HepG2 (cell line): ENCODE results near the gene LSM10. TPM values are rescaled to one million over a fixed set of nuclear protein-coding genes. Genes with fewer than 3 reads are reported as not detected.

Source experiments
- ATF2 ChIP-seq: sonication (generic); formaldehyde crosslinking; IDR thresholded peaks from 2 replicates; pipeline ENCODE4 v1.4.0; 2020; ENCODE audit warnings: missing genetic modification reagents
- BCL3 ChIP-seq: sonication (generic); formaldehyde crosslinking; IDR thresholded peaks from 2 replicates; pipeline ENCODE4 v1.5.1; 2020; ENCODE audit warnings: mild to moderate bottlenecking, missing genetic modification reagents, moderate library complexity
- DZIP1 ChIP-seq: sonication (generic); formaldehyde crosslinking; IDR thresholded peaks from 2 replicates; pipeline ENCODE4 v1.5.0; 2020; ENCODE audit warnings: mild to moderate bottlenecking, missing genetic modification reagents
- MYNN ChIP-seq: sonication (generic); formaldehyde crosslinking; IDR thresholded peaks from 2 replicates; pipeline ENCODE4 v1.4.0; 2020; ENCODE audit warnings: mild to moderate bottlenecking, low read depth, missing genetic modification reagents
- PHF8 ChIP-seq: sonication (generic); formaldehyde crosslinking; IDR thresholded peaks from 2 replicates; pipeline ENCODE4 v1.5.0; 2020; ENCODE audit warnings: missing genetic modification reagents
- RFX3 ChIP-seq: IDR thresholded peaks from 2 replicates; pipeline ENCODE4 v1.6.1; 2016; ENCODE audit warnings: missing biosample characterization, missing genetic modification reagents
- SIX4 ChIP-seq: sonication (generic); formaldehyde crosslinking; IDR thresholded peaks from 2 replicates; pipeline ENCODE4 v1.4.0; 2020; ENCODE audit warnings: missing genetic modification reagents
- THAP7 ChIP-seq: sonication (generic); formaldehyde crosslinking; IDR thresholded peaks from 2 replicates; pipeline ENCODE4 v1.8.1; 2023; ENCODE audit warnings: mild to moderate bottlenecking, missing genetic modification reagents
- WIZ ChIP-seq: sonication (generic); formaldehyde crosslinking; IDR thresholded peaks from 2 replicates; pipeline ENCODE4 v1.5.1; 2020; ENCODE audit warnings: mild to moderate bottlenecking, missing genetic modification reagents
- ZNF296 ChIP-seq: sonication (generic); formaldehyde crosslinking; conservative IDR thresholded peaks from 2 replicates; pipeline ENCODE4 v1.5.0; 2020; ENCODE audit warnings: mild to moderate bottlenecking, missing genetic modification reagents
- ZNF431 ChIP-seq: sonication (generic); formaldehyde crosslinking; IDR thresholded peaks from 2 replicates; pipeline ENCODE4 v1.9.0; 2022; ENCODE audit warnings: missing genetic modification reagents, low read depth, mild to moderate bottlenecking, borderline replicate concordance
- ZNF513 ChIP-seq: sonication (generic); formaldehyde crosslinking; conservative IDR thresholded peaks from 2 replicates; pipeline ENCODE4 v1.5.0; 2020; ENCODE audit warnings: missing genetic modification reagents
- ZNF552 ChIP-seq: sonication (generic); formaldehyde crosslinking; IDR thresholded peaks from 2 replicates; pipeline ENCODE4 v1.9.0; 2022; ENCODE audit warnings: missing genetic modification reagents, mild to moderate bottlenecking, borderline replicate concordance
- polyA plus RNA-seq, 8 experiments: library from polyadenylated mRNA; depleted of rRNA in 3 of 8; stranded (reverse) in 7 of 8; unstranded in 1 of 8; fragments of >200 nt; fragmentation: Illumina TruSeq in 4 of 8; extraction: Trizol in 4 of 8; gene quantifications; 2 replicates each; pipeline versions ENCODE4 v1.2.1 to v1.2.3, GENCODE V29; 2011 to 2016; ENCODE audit warnings: low read depth in 4 of 8, missing spikeins in 1 of 8, mixed read lengths in 1 of 8; ENCODE audit not compliant: insufficient read depth in 1 of 8
- total RNA-seq, 5 experiments: library from RNA; depleted of rRNA; stranded (reverse); fragments of >200 nt; fragmentation: Illumina TruSeq; extraction: Trizol; gene quantifications; 2 replicates each; pipeline ENCODE4 v1.2.3, GENCODE V29; 2016; ENCODE audit warnings: low read depth in 1 of 5

Gene LSM10
- total and polyA plus RNA-seq, 2 of the 13 experiments (the other 11 are each of a cell fraction or from before 2014, with no cell fraction given), result 14.0 to 52.0 TPM

- peak; percentile 69; the same call in 1 of the 2 replicates for TF ChIP-seq ATF2 (CRISPR knock-in tag)
- TF ChIP-seq MYNN (CRISPR knock-in tag), result no peak
- no peak for TF ChIP-seq ZNF552 (CRISPR knock-in tag)
- TF ChIP-seq ZNF296, result 0 out of 2 replicates have a peak, but pooled peaks have one; percentile 56
- no peak for TF ChIP-seq RFX3 (CRISPR knock-in tag)
- no peak; the same call in 1 of the 2 replicates for TF ChIP-seq SIX4 (CRISPR knock-in tag)
- TF ChIP-seq BCL3 (CRISPR knock-in tag), result 0 out of 2 replicates have a peak, but pooled peaks have one; percentile 53
- TF ChIP-seq ZNF513, result no peak
- TF ChIP-seq DZIP1 (CRISPR knock-in tag), result no peak
- TF ChIP-seq PHF8 (CRISPR knock-in tag), result peak; percentile 89
- peak; percentile 59; the same call in 1 of the 2 replicates for TF ChIP-seq THAP7 (CRISPR knock-in tag)
- TF ChIP-seq ZNF431, result peak; percentile 57; the same call in 1 of the 2 replicates
- TF ChIP-seq WIZ, result no peak
These were observed 3.3 kb upstream of the LSM10 start (continued) for GRCh38 chr1:36400825-36401601.
